Measurements from ENCODE around the gene PYM1. TPM values are rescaled to one million over a fixed set of nuclear protein-coding genes. Genes with fewer than 3 reads are reported as not detected.

PYM1 gene
- polyA plus RNA-seq, 1 experiment: 37.1 TPM

GRCh38 chr12:55931317-55931779 lies 3.7 kb upstream of the PYM1 start:
- CTCF ChIA-PET: interaction anchor here (0.6 to 8.5 kb wide), 7 partner anchors 8 to 1125 kb away, joined by 3 to 86 read pairs (median 4); partner anchors contain the start of genes DNAJC14 and GDF11
- POLR2A ChIA-PET: interaction anchor here (0.6 kb wide), 1 partner anchor 113 kb away, joined by 3 read pairs; no protein-coding TSS in a partner anchor
- no peak for DNase-seq (ENCODE audit: low read depth)

DNA sequence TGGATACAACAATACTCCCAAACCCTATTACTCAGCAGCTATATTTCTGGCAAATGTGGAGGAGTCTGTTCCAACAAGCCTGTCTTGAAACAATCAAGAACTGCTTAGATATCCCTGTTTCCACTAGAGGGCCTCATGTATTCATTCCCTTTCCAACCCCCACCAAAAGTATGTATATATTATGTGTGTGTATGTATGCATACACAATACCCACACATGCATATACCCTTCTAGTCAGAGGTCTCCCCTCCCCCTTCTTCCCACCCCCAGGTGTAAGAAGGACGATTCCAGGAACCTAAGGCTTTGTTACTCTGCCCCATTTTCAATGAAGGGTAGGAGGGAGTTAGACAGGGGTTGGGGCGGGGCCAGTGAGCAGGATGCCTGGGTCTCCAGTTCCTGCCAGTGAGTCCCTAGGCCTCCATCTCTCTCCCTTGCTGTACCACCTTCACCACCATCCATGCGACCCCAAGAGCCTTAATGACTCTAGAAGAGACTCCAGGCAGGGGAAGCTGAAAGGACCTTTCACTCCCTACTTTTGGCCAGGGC lies 3.1 kb upstream of the PYM1 start, which contains the start of gene DGKA:
Gene DGKA (plus strand): TSS at position 392 of the 546 bp plus-strand sequence. CDS start 5,342 bp downstream, outside the sequence.
- no peaks in the 10 kb centered on the region for H3K27me3 ChIP-seq (ENCODE audit: control insufficient read depth, insufficient read depth, low read length)
- TF ChIP-seq, protein P1, sequence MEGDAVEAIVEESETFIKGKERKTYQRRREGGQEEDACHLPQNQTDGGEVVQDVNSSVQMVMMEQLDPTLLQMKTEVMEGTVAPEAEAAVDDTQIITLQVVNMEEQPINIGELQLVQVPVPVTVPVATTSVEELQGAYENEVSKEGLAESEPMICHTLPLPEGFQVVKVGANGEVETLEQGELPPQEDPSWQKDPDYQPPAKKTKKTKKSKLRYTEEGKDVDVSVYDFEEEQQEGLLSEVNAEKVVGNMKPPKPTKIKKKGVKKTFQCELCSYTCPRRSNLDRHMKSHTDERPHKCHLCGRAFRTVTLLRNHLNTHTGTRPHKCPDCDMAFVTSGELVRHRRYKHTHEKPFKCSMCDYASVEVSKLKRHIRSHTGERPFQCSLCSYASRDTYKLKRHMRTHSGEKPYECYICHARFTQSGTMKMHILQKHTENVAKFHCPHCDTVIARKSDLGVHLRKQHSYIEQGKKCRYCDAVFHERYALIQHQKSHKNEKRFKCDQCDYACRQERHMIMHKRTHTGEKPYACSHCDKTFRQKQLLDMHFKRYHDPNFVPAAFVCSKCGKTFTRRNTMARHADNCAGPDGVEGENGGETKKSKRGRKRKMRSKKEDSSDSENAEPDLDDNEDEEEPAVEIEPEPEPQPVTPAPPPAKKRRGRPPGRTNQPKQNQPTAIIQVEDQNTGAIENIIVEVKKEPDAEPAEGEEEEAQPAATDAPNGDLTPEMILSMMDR (IDR thresholded peaks at IDR 0.05; ENCODE audit: insufficient read depth, low read depth, low read length): peak; percentile 72
- POLR2A ChIA-PET: interaction anchor here (0.6 kb wide), 1 partner anchor 57 kb away, joined by 3 read pairs; no protein-coding TSS in a partner anchor
- peak within 1 kb of the TSS; percentile 79 for H3K4me3 ChIP-seq (ENCODE audit: low read depth, low read length)
- CTCF ChIA-PET: interaction anchor here (0.6 to 8.5 kb wide), 15 partner anchors 9 to 1125 kb away, joined by 3 to 86 read pairs (median 3); partner anchors contain the start of genes DNAJC14 and GDF11
- no peaks in the 10 kb centered on the region for H3K36me3 ChIP-seq (ENCODE audit: control insufficient read depth, insufficient read depth, low read length)
- DNase-seq (ENCODE audit: low read depth): no peak

More at GRCh38 chr12:55931317-55931779, 3.7 kb upstream of the PYM1 start:
- TF ChIP-seq, protein P1 (IDR thresholded peaks at IDR 0.05; ENCODE audit: insufficient read depth, low read depth, low read length): no peak
- Histone ChIP-seq H3K27me3 (ENCODE audit: control insufficient read depth, insufficient read depth, low read length) (no peaks in the 10 kb centered on the region), H3K4me3 (ENCODE audit: low read depth, low read length) (peak overlapping the region; percentile 79), H3K36me3 (ENCODE audit: control insufficient read depth, insufficient read depth, low read length) (no peaks in the 10 kb centered on the region)

GRCh38 chr12:55929306-55929791 lies 1.7 kb upstream of the PYM1 start:
- TF ChIP-seq, protein P1 (IDR thresholded peaks at IDR 0.05; ENCODE audit: insufficient read depth, low read depth, low read length): no peak
- ChIA-PET CTCF (interaction anchor here (1.0 to 8.5 kb wide), 6 partner anchors 10 to 190 kb away, joined by 3 to 86 read pairs (median 12); partner anchors contain the start of genes DNAJC14 and GDF11), POLR2A (no interaction called here)
- Histone ChIP-seq H3K27me3 (ENCODE audit: control insufficient read depth, insufficient read depth, low read length) (no peaks in the 10 kb centered on the region), H3K4me3 (ENCODE audit: low read depth, low read length) (no peak overlapping the region), H3K36me3 (ENCODE audit: control insufficient read depth, insufficient read depth, low read length) (no peaks in the 10 kb centered on the region)
- DNase-seq (ENCODE audit: low read depth): no peak

- H3K36me3 ChIP-seq (ENCODE audit: control insufficient read depth, insufficient read depth, low read length): no peaks in the 10 kb centered on the region
- peak overlapping the region; percentile 78 for H3K4me3 ChIP-seq (ENCODE audit: low read depth, low read length)
- CTCF ChIA-PET: interaction anchor here (0.6 to 4.4 kb wide), 26 partner anchors 10 to 197 kb away, joined by 3 to 30 read pairs (median 4); partner anchors contain the start of genes CD63, DNAJC14, MMP19 and ORMDL2
- POLR2A ChIA-PET: no interaction called here
- DNase-seq (ENCODE audit: low read depth): peak; percentile 72
- TF ChIP-seq, protein P1 (IDR thresholded peaks at IDR 0.05; ENCODE audit: insufficient read depth, low read depth, low read length): peak; percentile 91
- H3K27me3 ChIP-seq (ENCODE audit: control insufficient read depth, insufficient read depth, low read length): no peaks in the 10 kb centered on the region
Measured at GRCh38 chr12:55926738-55927587, 731 bp downstream of the PYM1 start.
